MM.1S (cell line): ENCODE results near the gene VPS13C.

ENCODE experiments used
- DNase-seq: peaks from one replicate; pipeline ENCODE4 v3.0.0-alpha.2; 2015
- H2AFZ ChIP-seq: fragments of 300-600 bp; sonication (generic); 2 replicates; pipeline ENCODE4 v1.6.0; 2016; ENCODE audit warnings: antibody characterized with exemption, low read length
- H3F3A ChIP-seq: fragments of 300-600 bp; sonication (generic); 2 replicates; pipeline ENCODE4 v1.6.1; 2016; ENCODE audit warnings: mild to moderate bottlenecking, antibody characterized with exemption, low read length, moderate library complexity, mixed read lengths; ENCODE audit not compliant: insufficient read depth
- H3K27ac ChIP-seq: fragments of 300-600 bp; sonication (generic); 2 replicates; pipeline ENCODE4 v1.5.1; 2016; ENCODE audit warnings: mild to moderate bottlenecking, low read length
- H3K27me3 ChIP-seq: fragments of 300-600 bp; sonication (generic); replicated peaks from 2 replicates; pipeline ENCODE4 v1.6.0; 2016; ENCODE audit warnings: low read length; ENCODE audit not compliant: insufficient read depth
- H3K36me3 ChIP-seq: fragments of 300-600 bp; sonication (generic); replicated peaks from 2 replicates; pipeline ENCODE4 v1.6.1; 2016; ENCODE audit warnings: mild to moderate bottlenecking, low read length, mixed read lengths; ENCODE audit not compliant: insufficient read depth
- H3K4me1 ChIP-seq: fragments of 300-600 bp; sonication (generic); 2 replicates; pipeline ENCODE4 v1.6.1; 2016; ENCODE audit warnings: low read length, mixed read lengths
- H3K4me2 ChIP-seq: fragments of 300-600 bp; sonication (generic); 2 replicates; pipeline ENCODE4 v1.6.0; 2016; ENCODE audit warnings: low read depth, low read length
- H3K4me3 ChIP-seq: fragments of 300-600 bp; sonication (generic); 2 replicates; pipeline ENCODE4 v1.5.1; 2016; ENCODE audit warnings: low read length, mixed read lengths
- H3K79me2 ChIP-seq: fragments of 300-600 bp; sonication (generic); 2 replicates; pipeline ENCODE4 v1.6.1; 2016; ENCODE audit warnings: mixed run types, low read length, mixed read lengths
- H3K9ac ChIP-seq: fragments of 300-600 bp; sonication (generic); 2 replicates; pipeline ENCODE4 v1.6.1; 2016; ENCODE audit warnings: low read length, mixed read lengths
- H3K9me2 ChIP-seq: fragments of 300-600 bp; sonication (generic); replicated peaks from 2 replicates; pipeline ENCODE4 v1.6.1; 2016; ENCODE audit warnings: mild to moderate bottlenecking, low read length, mixed read lengths; ENCODE audit not compliant: insufficient read depth
- H3K9me3 ChIP-seq: fragments of 300-600 bp; sonication (generic); replicated peaks from 2 replicates; pipeline ENCODE4 v1.6.1; 2016; ENCODE audit warnings: mild to moderate bottlenecking, low read length, mixed read lengths; ENCODE audit not compliant: insufficient read depth
- H4K20me1 ChIP-seq: fragments of 300-600 bp; sonication (generic); 2 replicates; pipeline ENCODE4 v1.6.1; 2016; ENCODE audit warnings: mild to moderate bottlenecking, low read length, moderate library complexity, mixed read lengths; ENCODE audit not compliant: insufficient read depth
- EZH2 ChIP-seq: fragments of 300-600 bp; sonication (generic); optimal IDR thresholded peaks from 2 replicates; pipeline ENCODE3; 2017; ENCODE audit warnings: low read depth, mild to moderate bottlenecking, antibody characterized with exemption, low read length, mixed read lengths
- EZH2phosphoT487 ChIP-seq: fragments of 300-600 bp; sonication (generic); IDR thresholded peaks from 2 replicates; pipeline ENCODE4 v1.6.1; 2018; ENCODE audit warnings: antibody characterized with exemption, low read length
- TF ChIP-seq, protein P1 (sequence below): fragments of 300-600 bp; sonication (generic); IDR thresholded peaks from 2 replicates; pipeline ENCODE4 v1.5.1; 2016; ENCODE audit warnings: antibody characterized with exemption, low read length, mixed read lengths

VPS13C gene

DNA sequence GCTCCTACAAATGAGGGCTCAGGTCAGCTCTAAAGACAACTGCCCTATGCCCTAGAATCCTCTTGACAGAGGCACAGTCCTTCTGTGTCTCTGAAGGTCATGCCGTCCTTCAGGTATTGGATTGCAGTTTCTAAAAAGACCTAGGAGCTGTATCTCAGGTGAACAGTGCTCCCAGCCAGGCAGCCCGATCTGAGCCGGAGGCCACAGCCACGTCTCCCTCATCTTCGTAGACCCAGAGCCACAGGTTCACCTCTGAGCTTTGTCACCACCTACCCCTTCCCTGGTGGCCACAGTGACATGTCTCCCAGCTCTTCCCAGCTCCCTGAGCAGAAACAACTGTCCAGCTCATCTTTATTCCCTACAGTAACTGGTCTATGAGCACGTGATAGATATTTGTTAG, 228.0 kb downstream of the VPS13C start:
- Histone ChIP-seq H3K79me2 (no peaks in the 10 kb centered on the region), H3K4me2 (no peak overlapping the region), H3K27me3 (no peaks in the 10 kb centered on the region), H3K9ac (no peak overlapping the region), H3K4me3 (no peak overlapping the region), H2AFZ (no peak overlapping the region), H4K20me1 (no peaks in the 10 kb centered on the region), H3K9me3 (no peaks in the 10 kb centered on the region), H3K9me2 (no peaks in the 10 kb centered on the region), H3K27ac (no peak overlapping the region), H3K36me3 (no peaks in the 10 kb centered on the region), H3F3A (no peaks in the 10 kb centered on the region), H3K4me1 (peaks cover 4% of the 10 kb centered on the region; the same call in 1 of the 2 replicates)
- TF ChIP-seq, protein P1, sequence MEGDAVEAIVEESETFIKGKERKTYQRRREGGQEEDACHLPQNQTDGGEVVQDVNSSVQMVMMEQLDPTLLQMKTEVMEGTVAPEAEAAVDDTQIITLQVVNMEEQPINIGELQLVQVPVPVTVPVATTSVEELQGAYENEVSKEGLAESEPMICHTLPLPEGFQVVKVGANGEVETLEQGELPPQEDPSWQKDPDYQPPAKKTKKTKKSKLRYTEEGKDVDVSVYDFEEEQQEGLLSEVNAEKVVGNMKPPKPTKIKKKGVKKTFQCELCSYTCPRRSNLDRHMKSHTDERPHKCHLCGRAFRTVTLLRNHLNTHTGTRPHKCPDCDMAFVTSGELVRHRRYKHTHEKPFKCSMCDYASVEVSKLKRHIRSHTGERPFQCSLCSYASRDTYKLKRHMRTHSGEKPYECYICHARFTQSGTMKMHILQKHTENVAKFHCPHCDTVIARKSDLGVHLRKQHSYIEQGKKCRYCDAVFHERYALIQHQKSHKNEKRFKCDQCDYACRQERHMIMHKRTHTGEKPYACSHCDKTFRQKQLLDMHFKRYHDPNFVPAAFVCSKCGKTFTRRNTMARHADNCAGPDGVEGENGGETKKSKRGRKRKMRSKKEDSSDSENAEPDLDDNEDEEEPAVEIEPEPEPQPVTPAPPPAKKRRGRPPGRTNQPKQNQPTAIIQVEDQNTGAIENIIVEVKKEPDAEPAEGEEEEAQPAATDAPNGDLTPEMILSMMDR: no peak
- TF ChIP-seq EZH2phosphoT487 (no peak), EZH2 (no peak)
- DNase-seq: no peak

- Histone ChIP-seq H3K4me1 (peaks cover 4% of the 10 kb centered on the region; the same call in 1 of the 2 replicates), H2AFZ (no peak overlapping the region), H4K20me1 (no peaks in the 10 kb centered on the region), H3K27me3 (no peaks in the 10 kb centered on the region), H3K36me3 (no peaks in the 10 kb centered on the region), H3K9ac (no peak overlapping the region), H3K27ac (no peak overlapping the region), H3K79me2 (no peaks in the 10 kb centered on the region), H3K4me3 (no peak overlapping the region), H3K4me2 (no peak overlapping the region), H3F3A (no peaks in the 10 kb centered on the region), H3K9me2 (no peaks in the 10 kb centered on the region), H3K9me3 (no peaks in the 10 kb centered on the region)
- TF ChIP-seq EZH2phosphoT487 (no peak), EZH2 (no peak)
- TF ChIP-seq, protein P1: no peak
- no peak for DNase-seq
Measured at GRCh38 chr15:61831505-61831921, 228.7 kb downstream of the VPS13C start.

GRCh38 chr15:61830536-61831330, 229.5 kb downstream of the VPS13C start:
- TF ChIP-seq EZH2phosphoT487 (no peak), EZH2 (no peak)
- TF ChIP-seq, protein P1: no peak
- no peak overlapping the region for H3K4me2 ChIP-seq
- no peak overlapping the region for H3K27ac ChIP-seq
- H3K4me1 ChIP-seq: peaks cover 2% of the 10 kb centered on the region; the same call in 1 of the 2 replicates
- no peaks in the 10 kb centered on the region for H3K9me3 ChIP-seq
- no peaks in the 10 kb centered on the region for H4K20me1 ChIP-seq
- no peak overlapping the region for H3K9ac ChIP-seq
- H3K27me3 ChIP-seq: no peaks in the 10 kb centered on the region
- DNase-seq: no peak
- no peak overlapping the region for H3K4me3 ChIP-seq
- H2AFZ ChIP-seq: no peak overlapping the region
- H3K36me3 ChIP-seq: no peaks in the 10 kb centered on the region
- no peaks in the 10 kb centered on the region for H3K9me2 ChIP-seq
- H3F3A ChIP-seq: no peaks in the 10 kb centered on the region
- H3K79me2 ChIP-seq: no peaks in the 10 kb centered on the region
